Small intestine (tissue), 7 donors: ENCODE data around the gene B3GLCT. TPM values are rescaled to one million over a fixed set of nuclear protein-coding genes. Genes with fewer than 3 reads are reported as not detected.

ENCODE experiments used
- DNase-seq, 2 donors: peaks; one replicate each; pipeline versions ENCODE4 v3.0.0 to v3.0.0-alpha.2; 2013
- FAIRE-seq: peaks from 2 replicates; lab custom pipeline; 2012; peaks lifted over from hg19 to GRCh38; lab: Jason Lieb, UNC
- H3K27ac ChIP-seq, 3 donors: one replicate each; pipeline ENCODE4 v1.5.1; 2013; ENCODE audit warnings: low read length in 2 of 3, mild to moderate bottlenecking in 2 of 3, control low read depth in 1 of 3, inconsistent platforms in 1 of 3, low read depth in 1 of 3, moderate library complexity in 1 of 3
- H3K27me3 ChIP-seq, 3 donors: one replicate each; pipeline ENCODE4 v1.6.1; 2013; ENCODE audit warnings: low read length in 3 of 3, inconsistent platforms in 1 of 3; ENCODE audit not compliant: control insufficient read depth in 3 of 3, insufficient read depth in 3 of 3
- H3K36me3 ChIP-seq, 3 donors: one replicate each; pipeline ENCODE4 v1.6.1; 2013; ENCODE audit warnings: low read length in 3 of 3, inconsistent platforms in 1 of 3, low read depth in 1 of 3, mild to moderate bottlenecking in 1 of 3, moderate library complexity in 1 of 3; ENCODE audit not compliant: control insufficient read depth in 3 of 3, insufficient read depth in 2 of 3
- H3K4me1 ChIP-seq, 3 donors: one replicate each; pipeline ENCODE4 v1.6.1; 2013; ENCODE audit warnings: low read length in 2 of 3, inconsistent platforms in 1 of 3, low read depth in 1 of 3, mild to moderate bottlenecking in 1 of 3, moderate library complexity in 1 of 3; ENCODE audit not compliant: control insufficient read depth in 3 of 3, insufficient read depth in 2 of 3
- H3K4me3 ChIP-seq, 3 donors: one replicate each; pipeline ENCODE4 v1.5.1; 2013; ENCODE audit warnings: low read length in 3 of 3, control low read depth in 1 of 3, inconsistent platforms in 1 of 3, low read depth in 1 of 3, mild to moderate bottlenecking in 1 of 3, moderate library complexity in 1 of 3
- H3K9me3 ChIP-seq, 2 donors: one replicate each; pipeline ENCODE4 v1.6.1; 2013; ENCODE audit warnings: low read depth in 1 of 2, low read length in 1 of 2; ENCODE audit not compliant: control insufficient read depth in 2 of 2, insufficient read depth in 1 of 2
- WGBS, 3 donors: extraction: QIAGEN DNeasy Blood & Tissue Kit; methylation state at CpG; one replicate each; pipeline ENCODE4 v1.1.7; 2013; 5-methylcytosine and 5-hydroxymethylcytosine counted together
- polyA plus RNA-seq, 4 donors: library from polyadenylated mRNA; stranded (reverse) in 3 of 4; unstranded in 1 of 4; fragments of 200-250 nt in 3 of 4; fragments of 120-200 nt in 1 of 4; gene quantifications; one replicate each; pipeline versions ENCODE4 v1.2.1 to v1.2.3, GENCODE V29; 2013
- donor health status: healthy with polysubstance abuse.
- donor health status: control.
- donor health status: control.
- donor health status: Bipolar disorder and iron deficiency.
- donor health status: healthy.

The B3GLCT gene
- polyA plus RNA-seq, 4 donors, result 1.6 to 6.1 (median 1.9) TPM

GRCh38 chr13:31221057-31221456 is 21.3 kb downstream of the B3GLCT start:
- FAIRE-seq, result no peak
- no peak for DNase-seq
- Histone ChIP-seq H3K4me3 (no peak overlapping the region), H3K9me3 (no peaks in the 10 kb centered on the region), H3K36me3 (no peaks in the 10 kb centered on the region), H3K4me1 (no peaks in the 10 kb centered on the region), H3K27ac (no peak overlapping the region), H3K27me3 (no peaks in the 10 kb centered on the region)
- WGBS, 3 donors, result 97% methylated on average over 3 of the region's 3 CpGs

GRCh38 chr13:31223215-31223614 is 23.4 kb downstream of the B3GLCT start:
- no peaks in the 10 kb centered on the region for H3K36me3 ChIP-seq
- DNase-seq, result no peak
- FAIRE-seq, result no peak
- H3K27me3 ChIP-seq, result no peaks in the 10 kb centered on the region
- 96 to 97% (median 96%) methylated on average over 7 of the region's 7 CpGs for WGBS, 3 donors
- no peak overlapping the region for H3K4me3 ChIP-seq
- H3K27ac ChIP-seq, result no peak overlapping the region
- H3K4me1 ChIP-seq, result no peaks in the 10 kb centered on the region
- no peaks in the 10 kb centered on the region for H3K9me3 ChIP-seq

- Histone ChIP-seq H3K27ac (no peak overlapping the region), H3K9me3 (no peaks in the 10 kb centered on the region), H3K27me3 (no peaks in the 10 kb centered on the region), H3K4me3 (no peak overlapping the region), H3K4me1 (no peaks in the 10 kb centered on the region), H3K36me3 (no peaks in the 10 kb centered on the region)
- no peak for FAIRE-seq
- 80 to 98% (median 88%) methylated on average over 2 of the region's 2 CpGs for WGBS, 3 donors
- DNase-seq, result no peak
Observed at GRCh38 chr13:31223640-31224039, 23.9 kb downstream of the B3GLCT start.

GRCh38 chr13:31224174-31224669 is 24.4 kb downstream of the B3GLCT start:
- no peaks in the 10 kb centered on the region for H3K9me3 ChIP-seq
- H3K36me3 ChIP-seq, result no peaks in the 10 kb centered on the region
- H3K27ac ChIP-seq, result no peak overlapping the region
- H3K4me3 ChIP-seq, result no peak overlapping the region
- 88 to 93% (median 91%) methylated on average over 5 of the region's 5 CpGs for WGBS, 3 donors
- FAIRE-seq (no peak), DNase-seq (no peak)
- H3K4me1 ChIP-seq, result no peaks in the 10 kb centered on the region
- no peaks in the 10 kb centered on the region for H3K27me3 ChIP-seq

GRCh38 chr13:31224963-31225559 is 25.3 kb downstream of the B3GLCT start:
- H3K4me3 ChIP-seq, result no peak overlapping the region
- no peaks in the 10 kb centered on the region for H3K9me3 ChIP-seq
- WGBS, 3 donors, result 66 to 89% (median 75%) methylated on average over 2 of the region's 2 CpGs
- FAIRE-seq (no peak), DNase-seq (no peak)
- H3K4me1 ChIP-seq, result no peaks in the 10 kb centered on the region
- no peaks in the 10 kb centered on the region for H3K27me3 ChIP-seq
- H3K27ac ChIP-seq, result no peak overlapping the region
- no peaks in the 10 kb centered on the region for H3K36me3 ChIP-seq

- Histone ChIP-seq H3K36me3 (no peaks in the 10 kb centered on the region), H3K27me3 (no peaks in the 10 kb centered on the region), H3K27ac (no peak overlapping the region), H3K9me3 (no peaks in the 10 kb centered on the region), H3K4me1 (no peaks in the 10 kb centered on the region), H3K4me3 (no peak overlapping the region)
- DNase-seq (no peak), FAIRE-seq (no peak)
- 92 to 96% (median 92%) methylated on average over 9 of the region's 9 CpGs for WGBS, 3 donors
Observed at GRCh38 chr13:31225998-31226675, 26.4 kb downstream of the B3GLCT start.

GRCh38 chr13:31227063-31227462 is 27.3 kb downstream of the B3GLCT start:
- no peaks in the 10 kb centered on the region for H3K9me3 ChIP-seq
- H3K27ac ChIP-seq, result no peak overlapping the region
- H3K4me3 ChIP-seq, result no peak overlapping the region
- FAIRE-seq, result no peak
- H3K36me3 ChIP-seq, result no peaks in the 10 kb centered on the region
- no peaks in the 10 kb centered on the region for H3K4me1 ChIP-seq
- H3K27me3 ChIP-seq, result no peaks in the 10 kb centered on the region
- no peak for DNase-seq

GRCh38 chr13:31227870-31228269 is 28.1 kb downstream of the B3GLCT start:
- H3K9me3 ChIP-seq, result no peaks in the 10 kb centered on the region

More at GRCh38 chr13:31227870-31228269, 28.1 kb downstream of the B3GLCT start:
- Histone ChIP-seq H3K27ac (no peak overlapping the region), H3K4me1 (no peaks in the 10 kb centered on the region), H3K36me3 (no peaks in the 10 kb centered on the region), H3K27me3 (no peaks in the 10 kb centered on the region), H3K4me3 (no peak overlapping the region)
- DNase-seq, result no peak
- WGBS, 3 donors, result 71 to 75% (median 73%) methylated on average over 8 of the region's 8 CpGs
- FAIRE-seq, result no peak
